CD4-positive, alpha-beta T cell treated with Interleukin-15 for 1 hour (primary cell): Measurements from ENCODE around the gene LILRB5.
"Not testable (repeated sequence)": the region's sequence is repeated elsewhere in the genome, so short reads cannot be mapped to it uniquely, and the experiment has no call there.

Experiments used
- DNase-seq: peaks from one replicate; pipeline ENCODE4 v3.0.0-alpha.2; 2020

Gene LILRB5

DNA sequence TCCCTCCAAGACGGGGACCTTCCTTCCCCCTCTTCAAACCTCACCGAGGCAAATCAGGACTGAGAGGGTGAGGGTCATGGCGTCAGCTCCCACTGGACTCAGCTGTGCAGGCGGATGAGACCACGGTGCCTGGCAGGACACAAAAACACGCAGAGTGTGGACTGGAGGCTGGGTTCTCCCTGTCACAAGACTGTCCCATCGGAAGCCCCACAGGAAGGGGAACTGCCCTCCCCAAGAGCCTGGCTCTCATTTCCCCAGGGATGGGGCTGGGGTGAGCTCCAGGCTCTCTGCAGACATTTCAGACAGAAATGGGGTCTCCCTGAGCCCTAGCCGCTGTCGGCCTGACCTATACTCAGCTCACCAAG lies at the start of gene LILRB5:
Gene LILRB5 (minus strand): TSS at position 158 of the 365 bp plus-strand sequence. CDS start 80 bp downstream, at position 78.
- DNase-seq: no peak

GRCh38 chr19:54305141-54305540 lies 48.1 kb upstream of the LILRB5 start:
- no peak for DNase-seq

- DNase-seq: peak; percentile 42
These were observed 45.2 kb upstream of the LILRB5 start for GRCh38 chr19:54302257-54302656.

DNA sequence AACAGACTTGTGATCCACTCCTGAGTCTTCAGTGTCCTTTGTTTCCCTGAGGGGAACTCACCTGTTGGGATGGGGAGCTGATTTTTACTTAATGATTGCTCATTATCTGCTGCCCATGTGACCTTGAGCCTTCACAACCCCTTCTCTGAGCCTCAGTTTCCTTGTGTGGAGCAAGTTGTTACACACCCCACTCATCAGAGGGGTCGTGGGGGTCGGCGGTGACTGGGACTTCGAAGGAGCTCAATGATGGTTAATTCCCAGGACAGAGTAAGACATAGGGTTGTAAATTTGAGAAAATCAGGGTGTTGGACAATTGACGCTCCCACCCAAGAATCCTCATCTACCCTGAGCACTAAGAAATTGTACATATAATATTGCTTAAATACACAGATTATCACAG lies 42.4 kb upstream of the LILRB5 start:
- DNase-seq: no peak

DNA sequence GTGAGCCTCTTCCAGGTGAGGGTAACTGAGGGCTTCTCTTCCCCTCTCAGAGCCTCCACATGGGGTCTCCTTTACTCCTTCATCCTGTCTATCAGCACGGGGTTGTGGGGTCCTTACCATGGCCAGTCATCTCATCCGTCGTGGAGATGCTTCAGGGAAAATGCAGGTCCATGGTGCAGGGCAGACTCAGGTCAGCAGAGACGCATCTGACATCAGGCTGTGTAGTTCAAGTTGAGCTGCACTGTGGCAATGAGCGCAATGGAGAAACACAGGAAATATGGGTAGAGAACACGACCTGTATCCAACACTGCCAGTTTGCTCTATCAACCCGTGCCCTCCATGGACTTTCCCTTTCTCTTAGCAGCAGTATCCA lies 42.0 kb upstream of the LILRB5 start:
- no peak for DNase-seq

DNA sequence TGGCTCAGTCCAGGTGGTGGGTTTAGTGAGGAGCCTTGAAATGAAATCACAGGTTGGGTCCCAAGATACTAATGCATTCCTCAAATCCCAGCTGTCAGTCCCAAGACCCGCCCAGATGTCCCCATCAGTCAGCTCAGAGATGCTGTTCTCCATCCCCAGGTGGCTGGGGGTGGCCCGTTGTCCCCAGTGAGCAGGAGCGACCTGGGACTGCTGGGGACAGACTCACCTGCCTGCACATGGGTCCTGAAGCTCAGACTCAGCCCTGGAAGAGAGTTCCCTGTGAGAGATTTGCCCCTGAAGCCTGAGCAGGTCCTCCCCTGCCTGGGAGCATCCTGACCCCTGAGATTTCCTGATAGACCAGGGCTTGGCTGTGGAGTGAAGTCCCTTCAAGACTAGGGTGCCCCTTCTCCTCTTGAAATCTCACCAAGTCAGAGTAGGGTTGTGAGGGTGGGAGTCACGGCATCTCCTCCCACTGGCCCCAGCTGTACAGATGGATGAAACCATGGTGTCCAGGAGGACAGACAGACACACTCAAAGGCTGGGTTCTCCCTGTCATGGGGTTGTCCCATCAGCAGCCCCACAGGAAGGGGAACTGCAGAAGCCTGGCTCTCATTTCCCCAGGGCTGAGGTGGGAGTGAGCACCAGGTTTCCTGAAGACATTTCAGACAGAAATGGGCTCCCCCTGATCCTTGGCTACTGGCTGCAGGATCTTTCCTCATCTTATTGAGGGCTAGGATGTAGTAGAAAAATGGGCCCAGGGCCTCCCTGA lies 41.5 kb upstream of the LILRB5 start:
- no peak for DNase-seq

DNA sequence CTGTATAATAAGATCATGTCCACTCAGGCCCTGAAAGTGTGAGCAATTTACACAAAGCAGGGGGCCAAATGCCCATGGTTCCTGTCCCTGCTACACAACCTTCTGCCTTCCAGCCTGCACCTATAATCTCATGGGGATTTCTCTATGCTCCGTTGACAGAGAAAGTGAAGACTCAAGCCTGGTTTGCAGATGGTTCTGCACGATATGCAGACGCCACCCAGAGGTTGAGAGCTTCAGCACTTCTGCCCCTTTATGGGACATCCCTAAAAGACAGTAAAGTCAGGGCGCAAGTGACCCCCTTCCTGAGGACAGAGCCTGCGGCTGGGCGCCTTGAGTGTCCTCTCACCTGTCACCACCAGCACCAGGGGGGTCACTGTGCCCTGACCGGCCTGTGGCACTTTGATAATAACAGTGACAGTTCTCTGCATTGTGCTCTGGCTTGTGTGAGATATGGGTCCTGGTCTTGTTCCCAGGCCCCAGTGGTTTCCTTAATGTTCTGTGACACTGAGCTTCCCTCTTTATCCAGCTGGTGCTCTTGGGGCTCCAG lies 40.8 kb upstream of the LILRB5 start:
- DNase-seq: no peak

DNA sequence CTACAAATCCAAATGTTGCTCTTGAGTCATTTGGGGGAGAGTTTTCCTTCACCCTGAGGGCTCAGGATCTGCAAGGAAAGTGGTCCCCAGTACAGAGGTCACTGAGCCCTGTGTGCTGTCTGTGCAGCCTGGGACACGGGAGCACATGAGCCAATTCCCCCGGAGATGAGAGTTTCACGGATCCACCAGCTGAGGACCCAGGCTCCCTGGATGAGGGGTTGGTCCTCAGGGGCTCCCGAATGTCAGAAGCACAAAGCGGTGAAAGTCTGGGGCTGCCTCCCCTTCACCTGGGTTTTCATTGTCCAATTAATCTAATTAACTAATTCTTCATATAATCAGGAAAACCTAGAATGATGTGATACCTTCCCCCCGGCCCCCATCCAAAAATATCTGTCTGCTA lies 37.5 kb upstream of the LILRB5 start:
- no peak for DNase-seq

DNA sequence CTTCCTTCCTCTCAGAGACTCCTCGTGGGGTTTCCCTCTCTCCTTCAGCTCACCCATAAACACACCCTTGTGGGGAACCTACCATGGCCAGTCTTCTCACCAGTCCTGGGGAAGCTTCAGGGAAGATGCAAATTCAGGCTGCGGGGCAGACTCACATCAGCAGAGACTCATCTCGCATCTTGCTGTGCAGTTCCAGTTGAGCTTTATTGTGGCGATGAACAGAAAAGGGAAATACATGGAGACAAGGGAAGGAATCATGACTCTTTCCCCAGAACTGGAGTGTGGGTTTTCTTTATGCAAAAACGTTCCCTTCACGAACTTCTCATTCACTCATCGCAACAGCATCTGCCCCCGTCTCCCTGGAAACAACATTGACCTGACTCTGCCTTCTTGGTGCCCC lies 32.1 kb upstream of the LILRB5 start:
- not testable (repeated sequence) for DNase-seq

DNA sequence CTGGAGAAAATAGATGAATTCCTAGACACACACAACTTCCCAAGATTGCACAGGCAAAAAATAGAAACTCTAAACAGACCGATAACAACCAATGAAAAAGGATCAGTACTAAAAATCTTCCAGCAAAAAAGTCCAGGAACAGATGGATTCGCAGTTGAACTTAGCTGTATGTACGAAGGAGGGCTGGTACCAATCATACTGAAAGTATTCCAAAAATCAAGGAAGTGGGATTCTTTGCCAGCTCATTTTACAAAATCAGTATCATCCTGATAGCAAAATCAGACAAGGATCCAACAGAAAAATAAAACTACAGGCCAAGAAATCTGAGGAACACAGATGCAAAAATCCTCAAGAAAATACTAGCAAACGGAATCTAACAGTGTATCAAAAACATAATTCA lies 30.4 kb upstream of the LILRB5 start:
- DNase-seq: no peak

DNA sequence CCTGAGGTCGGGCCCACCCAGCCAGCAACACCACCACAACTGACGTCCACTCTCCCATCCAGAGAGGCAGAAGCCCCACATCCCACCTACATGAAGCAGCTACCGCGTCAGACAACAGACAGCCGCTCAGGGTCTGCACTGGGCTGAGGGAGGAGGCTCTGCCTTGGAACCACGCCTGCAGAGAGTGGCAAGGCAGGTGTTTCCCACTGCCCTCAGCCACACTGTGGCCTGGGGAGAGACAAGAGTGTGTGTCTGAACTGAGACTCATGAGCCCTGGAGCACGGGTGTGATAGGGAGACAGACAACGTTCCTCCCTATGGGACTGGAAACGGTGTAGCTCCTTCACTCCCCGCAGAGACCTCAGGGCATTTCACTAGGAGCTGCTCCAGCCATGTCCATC lies 29.2 kb upstream of the LILRB5 start:
- DNase-seq: not testable (repeated sequence)

- peak; percentile 63 for DNase-seq
These were observed 28.5 kb upstream of the LILRB5 start for GRCh38 chr19:54285427-54286056.

- peak; percentile 40 for DNase-seq
These were observed 25.8 kb upstream of the LILRB5 start for GRCh38 chr19:54282686-54283470.

DNA sequence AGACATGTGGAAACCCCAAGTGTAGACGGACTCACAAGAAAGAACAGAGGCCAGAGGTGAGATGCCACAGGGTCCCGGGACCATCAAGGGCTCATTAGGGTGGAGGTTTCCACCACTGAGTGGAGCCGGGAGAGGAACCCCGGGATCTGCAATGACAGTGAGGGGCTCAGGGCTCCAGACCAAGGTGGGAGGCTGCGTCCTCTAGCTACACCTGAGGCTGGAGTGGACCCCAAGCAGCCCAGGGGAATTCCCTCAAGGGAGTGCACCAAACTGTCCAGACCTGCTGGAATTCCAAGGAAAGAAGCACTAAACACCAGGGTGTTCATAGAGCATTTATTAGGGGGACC lies 24.6 kb upstream of the LILRB5 start:
- not testable (repeated sequence) for DNase-seq

DNA sequence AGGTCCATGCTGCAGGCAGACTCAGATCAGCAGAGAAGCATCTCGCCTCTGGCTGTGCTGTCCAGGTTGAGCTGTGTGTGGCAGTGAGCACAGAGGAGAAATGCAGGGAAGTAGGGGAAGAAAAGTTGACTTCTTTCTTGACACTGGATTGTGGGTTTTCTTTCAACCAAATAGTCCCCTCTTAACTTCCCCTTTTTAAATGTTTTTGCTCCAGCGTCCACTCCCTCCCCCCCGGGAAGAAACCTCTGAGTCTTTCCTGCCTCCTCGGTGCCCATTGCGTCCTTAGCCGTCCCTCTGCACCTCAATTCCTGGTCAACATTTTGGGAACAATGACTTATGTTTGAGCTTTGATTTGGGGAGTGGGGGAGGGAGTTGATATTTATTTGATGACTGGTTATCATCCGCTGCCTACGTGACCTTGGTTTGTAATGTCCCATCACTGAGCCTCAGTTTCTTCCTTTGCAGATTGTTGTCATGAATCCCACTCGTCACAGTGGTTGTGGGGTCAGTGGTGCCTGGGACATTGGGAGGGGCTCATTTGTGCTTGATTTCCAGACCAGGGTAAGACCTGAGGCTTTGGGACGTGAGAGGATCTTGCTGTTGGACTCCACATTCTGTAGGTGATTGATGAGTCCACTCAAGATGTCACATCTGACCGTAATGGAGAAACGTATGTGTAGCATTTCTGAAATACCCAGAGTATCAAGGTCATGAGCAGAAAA lies 24.1 kb upstream of the LILRB5 start, which contains the start of gene LILRB2:
Gene LILRB2 (minus strand): TSS at position 104 of the 722 bp plus-strand sequence. CDS start 614 bp downstream, outside the sequence.
- no peak for DNase-seq

DNA sequence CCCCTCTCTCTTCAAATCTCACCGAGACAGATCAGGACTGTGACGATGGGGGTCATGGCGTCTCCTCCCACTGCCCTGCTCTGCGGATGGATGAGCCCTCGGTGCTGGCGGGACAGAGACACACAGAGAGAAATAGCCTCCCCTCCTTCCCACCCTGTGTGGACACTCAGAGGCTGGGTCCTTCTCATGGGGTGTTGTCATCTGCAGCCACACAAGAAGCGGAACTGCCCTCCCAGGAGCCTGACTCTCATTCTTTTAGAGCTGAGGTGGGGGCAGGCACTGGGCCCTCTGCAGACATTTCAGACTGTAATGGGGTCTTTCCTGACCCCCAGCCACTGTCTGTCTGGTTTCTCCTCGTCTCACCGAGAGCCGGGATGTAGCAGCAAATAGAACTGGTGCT lies 23.4 kb upstream of the LILRB5 start:
- DNase-seq: peak; percentile 45

- not testable (repeated sequence) for DNase-seq
These were observed 23.0 kb upstream of the LILRB5 start for GRCh38 chr19:54280025-54280424.

DNA sequence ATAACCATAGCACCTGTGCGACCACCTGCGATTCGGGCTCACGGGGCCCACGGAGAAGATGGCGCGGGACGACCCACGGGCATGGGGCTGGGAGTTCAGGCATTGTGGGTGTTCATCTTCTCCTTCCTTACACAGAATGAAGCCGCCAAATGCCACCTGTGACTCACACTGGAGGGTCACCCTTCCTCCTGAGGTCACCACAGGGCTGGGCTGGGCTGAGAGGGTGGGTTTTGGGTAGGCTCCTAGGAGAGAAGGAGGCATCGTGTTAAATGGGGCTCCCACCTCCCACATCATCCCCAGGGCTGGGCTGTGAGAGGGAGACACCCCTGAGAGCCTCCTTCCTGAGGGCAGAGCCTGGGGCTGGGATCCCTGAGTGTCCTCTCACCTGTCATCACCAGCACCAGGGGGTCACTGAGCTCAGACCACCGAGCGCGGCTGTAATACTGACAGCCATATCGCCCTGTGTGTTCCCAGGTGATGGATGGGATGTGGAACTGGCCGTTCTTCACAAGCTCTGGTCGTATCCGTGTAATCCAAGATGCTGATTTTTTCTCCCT lies 22.4 kb upstream of the LILRB5 start:
- no peak for DNase-seq

GRCh38 chr19:54278571-54279195 lies 21.6 kb upstream of the LILRB5 start:
- DNase-seq: not testable (repeated sequence)

DNA sequence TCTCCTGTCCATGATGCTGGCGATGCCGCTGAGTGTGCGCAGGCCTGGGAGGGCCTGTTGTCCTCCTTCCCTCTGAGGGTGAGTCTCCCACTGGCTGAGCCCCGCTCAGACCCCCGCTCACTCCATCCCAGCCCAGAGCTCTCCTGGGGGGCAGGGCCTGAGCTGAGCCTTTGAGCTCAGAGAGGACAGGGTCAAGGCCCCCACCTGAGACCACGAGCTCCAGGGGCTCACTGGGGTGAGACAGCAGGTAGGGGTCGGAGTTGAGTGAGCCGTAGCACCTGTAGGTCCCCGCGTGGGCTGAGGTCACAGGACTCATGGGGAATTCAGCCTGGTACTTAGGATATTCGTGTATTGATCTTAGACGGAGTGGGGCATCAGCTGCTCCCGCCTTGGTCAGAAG lies 21.0 kb upstream of the LILRB5 start:
- DNase-seq: not testable (repeated sequence)

GRCh38 chr19:54277111-54277615 lies 20.1 kb upstream of the LILRB5 start:
- DNase-seq: not testable (repeated sequence)

GRCh38 chr19:54275951-54276350 lies 18.9 kb upstream of the LILRB5 start:
- no peak for DNase-seq
